ENCODE results near the gene SORCS3. TPM values are rescaled to one million over a fixed set of nuclear protein-coding genes. Genes with fewer than 3 reads are reported as not detected.

Gene SORCS3
- total RNA-seq, 3 donors from 2014 or later (not counting 1 experiment from before 2014, with no cell fraction given): 0.05 to 0.09 TPM; not detected in 1

DNA sequence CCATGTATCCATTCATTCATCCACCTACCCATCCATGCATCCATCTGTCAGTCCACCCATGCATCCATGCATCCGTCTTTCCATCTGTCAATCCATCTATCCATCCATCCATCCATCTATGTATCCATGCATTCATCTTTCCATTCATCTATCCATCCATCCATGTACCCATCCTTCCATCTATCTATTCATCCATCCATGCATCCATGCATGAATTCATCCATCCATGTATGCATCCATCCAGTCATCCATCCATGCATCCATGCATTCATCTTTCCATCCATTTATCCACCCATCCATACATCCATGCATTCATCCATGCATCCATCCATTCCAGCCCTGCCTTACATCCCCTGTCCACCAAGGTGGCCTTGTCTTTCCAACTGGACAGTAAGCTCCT, 45.7 kb downstream of the SORCS3 start:
- Histone ChIP-seq H3K9me3 (ENCODE audit: control insufficient read depth, insufficient read depth, low read length) (no peaks in the 10 kb centered on the region), H3K36me3 (ENCODE audit: control insufficient read depth, insufficient read depth, low read length) (no peaks in the 10 kb centered on the region), H3K4me1 (ENCODE audit: control insufficient read depth, insufficient read depth, low read length) (no peaks in the 10 kb centered on the region), H3K4me3 (ENCODE audit: low read length) (no peak overlapping the region), H3K27me3 (ENCODE audit: control insufficient read depth, insufficient read depth, low read length) (no peaks in the 10 kb centered on the region), H3K27ac (ENCODE audit: low read length) (no peak overlapping the region)
- TF ChIP-seq CTCF (IDR thresholded peaks at IDR 0.05): no peak
- intact Hi-C loops (cut with micrococcal nuclease): no loop called here
- peaks cover 0 to 2% of the 10 kb centered on the region in 2 donors for H3K9me3 Mint-ChIP-seq
- H3K27ac Mint-ChIP-seq: no peak overlapping the region
- DNase-seq (no peak), ATAC-seq (no peak)
- H3K4me3 Mint-ChIP-seq: no peak overlapping the region
- WGBS (ENCODE audit: insufficient coverage): 71% methylated on average over 1 of the region's 1 CpG
- H3K4me1 Mint-ChIP-seq: no peaks in the 10 kb centered on the region
- peaks cover 0 to 9% of the 10 kb centered on the region in 2 donors for H3K27me3 Mint-ChIP-seq (ENCODE audit: low read depth in 2 of 2)
- no peaks in the 10 kb centered on the region for H3K36me3 Mint-ChIP-seq

GRCh38 chr10:104688251-104689042, 47.4 kb downstream of the SORCS3 start:
- peaks cover 2 to 8% of the 10 kb centered on the region in 2 donors for H3K27me3 Mint-ChIP-seq (ENCODE audit: low read depth in 2 of 2)
- Histone ChIP-seq H3K27ac (ENCODE audit: low read length) (no peak overlapping the region), H3K36me3 (ENCODE audit: control insufficient read depth, insufficient read depth, low read length) (no peaks in the 10 kb centered on the region), H3K9me3 (ENCODE audit: control insufficient read depth, insufficient read depth, low read length) (no peaks in the 10 kb centered on the region), H3K27me3 (ENCODE audit: control insufficient read depth, insufficient read depth, low read length) (no peaks in the 10 kb centered on the region), H3K4me3 (ENCODE audit: low read length) (no peak overlapping the region), H3K4me1 (ENCODE audit: control insufficient read depth, insufficient read depth, low read length) (no peaks in the 10 kb centered on the region)
- DNase-seq: no peak
- no peak overlapping the region for H3K4me3 Mint-ChIP-seq
- H3K36me3 Mint-ChIP-seq: no peaks in the 10 kb centered on the region
- H3K27ac Mint-ChIP-seq: no peak overlapping the region
- no peak for TF ChIP-seq CTCF (IDR thresholded peaks at IDR 0.05)
- intact Hi-C loops (cut with micrococcal nuclease): no loop called here
- H3K4me1 Mint-ChIP-seq: no peaks in the 10 kb centered on the region
- peaks cover 0 to 2% of the 10 kb centered on the region in 2 donors for H3K9me3 Mint-ChIP-seq
- WGBS (ENCODE audit: insufficient coverage): 65% methylated on average over 18 of the region's 18 CpGs
- no peak for ATAC-seq

- DNase-seq (no peak), ATAC-seq (no peak)
- no peak overlapping the region for H3K27ac ChIP-seq (ENCODE audit: low read length)
- H3K9me3 ChIP-seq (ENCODE audit: control insufficient read depth, insufficient read depth, low read length): no peaks in the 10 kb centered on the region
- no peak overlapping the region for H3K4me3 Mint-ChIP-seq
- no peak overlapping the region for H3K27ac Mint-ChIP-seq
- no peaks in the 10 kb centered on the region for H3K36me3 ChIP-seq (ENCODE audit: control insufficient read depth, insufficient read depth, low read length)
- intact Hi-C loops (cut with micrococcal nuclease): no loop called here
- H3K9me3 Mint-ChIP-seq: peaks cover 0 to 2% of the 10 kb centered on the region in 2 donors
- H3K4me3 ChIP-seq (ENCODE audit: low read length): no peak overlapping the region
- 80% methylated on average over 1 of the region's 2 CpGs for WGBS (ENCODE audit: insufficient coverage)
- TF ChIP-seq CTCF (IDR thresholded peaks at IDR 0.05): no peak
- no peaks in the 10 kb centered on the region for H3K4me1 ChIP-seq (ENCODE audit: control insufficient read depth, insufficient read depth, low read length)
- no peaks in the 10 kb centered on the region for H3K27me3 ChIP-seq (ENCODE audit: control insufficient read depth, insufficient read depth, low read length)
- no peaks in the 10 kb centered on the region for H3K4me1 Mint-ChIP-seq
- no peaks in the 10 kb centered on the region for H3K36me3 Mint-ChIP-seq
- H3K27me3 Mint-ChIP-seq (ENCODE audit: low read depth in 2 of 2): peaks cover 8% of the 10 kb centered on the region in 2 donors
Observed at GRCh38 chr10:104689105-104689504, 48.0 kb downstream of the SORCS3 start.

GRCh38 chr10:104689547-104689946, 48.5 kb downstream of the SORCS3 start:
- Histone ChIP-seq H3K9me3 (ENCODE audit: control insufficient read depth, insufficient read depth, low read length) (no peaks in the 10 kb centered on the region), H3K36me3 (ENCODE audit: control insufficient read depth, insufficient read depth, low read length) (no peaks in the 10 kb centered on the region), H3K27ac (ENCODE audit: low read length) (no peak overlapping the region), H3K4me3 (ENCODE audit: low read length) (no peak overlapping the region), H3K4me1 (ENCODE audit: control insufficient read depth, insufficient read depth, low read length) (no peaks in the 10 kb centered on the region), H3K27me3 (ENCODE audit: control insufficient read depth, insufficient read depth, low read length) (no peaks in the 10 kb centered on the region)
- DNase-seq: no peak
- Mint-ChIP-seq H3K4me1 (no peaks in the 10 kb centered on the region), H3K4me3 (no peak overlapping the region), H3K9me3 (peaks cover 0 to 2% of the 10 kb centered on the region in 2 donors), H3K27me3 (ENCODE audit: low read depth in 2 of 2) (peaks cover 8 to 11% of the 10 kb centered on the region in 2 donors), H3K27ac (no peak overlapping the region), H3K36me3 (no peaks in the 10 kb centered on the region)
- TF ChIP-seq CTCF (IDR thresholded peaks at IDR 0.05): no peak
- 84% methylated on average over 3 of the region's 3 CpGs for WGBS (ENCODE audit: insufficient coverage)
- no peak for ATAC-seq
- intact Hi-C loops (cut with micrococcal nuclease): no loop called here

Data from natural killer cell (primary cell).